CD4-positive, alpha-beta memory T cell (primary cell): ENCODE measurements around the gene EGF. TPM values are rescaled to one million over a fixed set of nuclear protein-coding genes. Genes with fewer than 3 reads are reported as not detected.
"Not testable (repeated sequence)": the region's sequence is repeated elsewhere in the genome, so short reads cannot be mapped to it uniquely, and the experiment has no call there.

Source experiments
- CTCF ChIA-PET: fragments of 350-600 bp; sonication (Branson Sonifier 250); formaldehyde crosslinking; loops from one replicate; lab custom pipeline; 2021; ENCODE audit warnings: inconsistent platforms; ENCODE audit not compliant: partially characterized antibody; lab: Charles Lee
- POLR2A ChIA-PET: fragments of 350-600 bp; sonication (Branson Sonifier 250); formaldehyde crosslinking; loops from one replicate; lab custom pipeline; 2021; ENCODE audit not compliant: partially characterized antibody; lab: Charles Lee
- DNase-seq, 5 donors: peaks; one replicate each; pipeline versions ENCODE4 v3.0.0 to v3.0.0-alpha.2; 2020 to 2022; ENCODE audit warnings: mixed read lengths in 1 of 5
- H3K27ac ChIP-seq: one replicate; pipeline ENCODE4 v1.7.0; 2013; ENCODE audit warnings: low read depth, low read length
- H3K27me3 ChIP-seq: 2 replicates; pipeline ENCODE4 v1.7.0; 2013; ENCODE audit warnings: mild to moderate bottlenecking, low read length, moderate library complexity; ENCODE audit not compliant: insufficient read depth
- H3K36me3 ChIP-seq: 2 replicates; pipeline ENCODE4 v1.7.0; 2013; ENCODE audit warnings: mild to moderate bottlenecking, low read length, moderate library complexity; ENCODE audit not compliant: insufficient read depth
- H3K4me1 ChIP-seq: 2 replicates; pipeline ENCODE4 v1.7.0; 2013; ENCODE audit warnings: mild to moderate bottlenecking, low read length, moderate library complexity; ENCODE audit not compliant: insufficient read depth
- H3K4me3 ChIP-seq, 2 donors: one replicate each; pipeline ENCODE4 v1.7.0; 2013; ENCODE audit warnings: low read length in 2 of 2, mild to moderate bottlenecking in 1 of 2
- H3K9me3 ChIP-seq, 2 donors: one replicate each; pipeline ENCODE4 v1.7.0; 2013; ENCODE audit warnings: low read length in 2 of 2, control low read depth in 1 of 2; ENCODE audit not compliant: control insufficient read depth in 1 of 2
- H3K27ac Mint-ChIP-seq, 7 donors: one replicate each; pipeline ENCODE4 v1.8.0; 2020 to 2021; ENCODE audit warnings: mixed read lengths in 7 of 7, mild to moderate bottlenecking in 6 of 7, inconsistent platforms in 3 of 7, moderate library complexity in 3 of 7
- H3K27me3 Mint-ChIP-seq, 2 donors: one replicate each; pipeline ENCODE4 v1.8.0; 2020 to 2021; ENCODE audit warnings: mixed read lengths in 2 of 2
- H3K36me3 Mint-ChIP-seq, 2 donors: one replicate each; pipeline ENCODE4 v1.8.0; 2020 to 2021; ENCODE audit warnings: mixed read lengths in 2 of 2, inconsistent platforms in 1 of 2, mild to moderate bottlenecking in 1 of 2
- H3K4me1 Mint-ChIP-seq, 4 donors: one replicate each; pipeline ENCODE4 v1.8.0; 2020 to 2021; ENCODE audit warnings: mixed read lengths in 4 of 4, mild to moderate bottlenecking in 1 of 4
- H3K4me3 Mint-ChIP-seq, 8 donors: one replicate each; pipeline ENCODE4 v1.8.0; 2020 to 2021; ENCODE audit warnings: mixed read lengths in 8 of 8, mild to moderate bottlenecking in 7 of 8, moderate library complexity in 6 of 8, inconsistent platforms in 3 of 8
- H3K9me3 Mint-ChIP-seq, 8 donors: one replicate each; pipeline ENCODE4 v1.8.0; 2020 to 2021; ENCODE audit warnings: mixed read lengths in 8 of 8, mild to moderate bottlenecking in 5 of 8, inconsistent platforms in 3 of 8, moderate library complexity in 1 of 8
- intact Hi-C: fragments of 100-400 bp; cut with micrococcal nuclease; formaldehyde crosslinking; loops from one replicate; pipeline ENCODE4 v1.15.1; 2023
- polyA plus RNA-seq, 2 donors: library from polyadenylated mRNA; unstranded; fragments of 300-500 nt; fragmentation: Illumina TruSeq; gene quantifications; one replicate each; pipeline ENCODE4 v1.2.3, GENCODE V29; 2021
- total RNA-seq, 2 experiments: library from RNA; stranded (reverse); gene quantifications; one replicate each; pipeline ENCODE4 v1.2.3, GENCODE V29; 2021

The EGF gene
- total and polyA plus RNA-seq, 4 experiments from 2014 or later = not detected

GRCh38 chr4:110032603-110033002, 119.9 kb downstream of the EGF start:
- POLR2A ChIA-PET = no interaction called here

GRCh38 chr4:110033355-110034025, 120.8 kb downstream of the EGF start:
- Histone ChIP-seq H3K4me1 (no peaks in the 10 kb centered on the region), H3K4me3 (no peak overlapping the region), H3K27ac (no peak overlapping the region), H3K9me3 (no peaks in the 10 kb centered on the region), H3K27me3 (no peaks in the 10 kb centered on the region), H3K36me3 (no peaks in the 10 kb centered on the region)
- CTCF ChIA-PET = interaction anchor here (0.8 to 1.4 kb wide), 2 partner anchors 16 to 20 kb away, joined by 3 to 9 read pairs; no protein-coding TSS in a partner anchor
- no peaks in the 10 kb centered on the region for H3K36me3 Mint-ChIP-seq
- POLR2A ChIA-PET = no interaction called here
- peaks cover 12 to 24% of the 10 kb centered on the region in 2 donors for H3K27me3 Mint-ChIP-seq
- no peak overlapping the region for H3K4me3 Mint-ChIP-seq
- peaks cover 0 to 2% (median 0%) of the 10 kb centered on the region in 8 donors for H3K9me3 Mint-ChIP-seq
- H3K27ac Mint-ChIP-seq = no peak overlapping the region
- intact Hi-C loops = no loop called here
- H3K4me1 Mint-ChIP-seq = peaks cover 0 to 2% (median 0%) of the 10 kb centered on the region in 4 donors
- no peak for DNase-seq

More at GRCh38 chr4:110032603-110033002, 119.9 kb downstream of the EGF start:
- H3K36me3 ChIP-seq = no peaks in the 10 kb centered on the region
- no peaks in the 10 kb centered on the region for H3K4me1 ChIP-seq
- CTCF ChIA-PET = no interaction called here
- H3K27ac ChIP-seq = no peak overlapping the region
- H3K27me3 ChIP-seq = no peaks in the 10 kb centered on the region
- peaks cover 0 to 2% (median 0%) of the 10 kb centered on the region in 8 donors for H3K9me3 Mint-ChIP-seq
- H3K36me3 Mint-ChIP-seq = no peaks in the 10 kb centered on the region
- DNase-seq = no peak
- no peak overlapping the region for H3K4me3 ChIP-seq
- peaks cover 12 to 24% of the 10 kb centered on the region in 2 donors for H3K27me3 Mint-ChIP-seq
- intact Hi-C loops = no loop called here
- no peaks in the 10 kb centered on the region for H3K9me3 ChIP-seq
- peaks cover 0 to 2% (median 0%) of the 10 kb centered on the region in 4 donors for H3K4me1 Mint-ChIP-seq
- no peak overlapping the region for H3K27ac Mint-ChIP-seq
- H3K4me3 Mint-ChIP-seq = no peak overlapping the region

DNA sequence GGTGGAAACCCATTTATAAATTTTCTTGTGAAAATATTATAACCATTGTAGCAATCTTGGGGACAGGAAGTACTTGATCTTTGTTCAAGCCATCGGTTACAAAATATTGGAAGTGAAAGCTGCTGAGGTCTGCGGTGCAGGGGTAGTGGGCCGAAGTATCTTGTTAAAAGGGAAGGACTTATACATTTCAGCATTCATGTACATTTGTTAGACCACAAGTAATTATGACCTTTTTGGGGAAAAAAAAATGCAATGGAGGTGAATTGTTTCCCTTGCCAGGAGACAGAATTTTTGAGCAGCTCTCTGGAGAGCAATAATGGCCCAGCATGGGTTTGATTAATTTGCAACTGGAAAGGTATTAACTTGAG, 121.3 kb downstream of the EGF start:
- peaks cover 12 to 24% of the 10 kb centered on the region in 2 donors for H3K27me3 Mint-ChIP-seq
- POLR2A ChIA-PET = no interaction called here

DNA sequence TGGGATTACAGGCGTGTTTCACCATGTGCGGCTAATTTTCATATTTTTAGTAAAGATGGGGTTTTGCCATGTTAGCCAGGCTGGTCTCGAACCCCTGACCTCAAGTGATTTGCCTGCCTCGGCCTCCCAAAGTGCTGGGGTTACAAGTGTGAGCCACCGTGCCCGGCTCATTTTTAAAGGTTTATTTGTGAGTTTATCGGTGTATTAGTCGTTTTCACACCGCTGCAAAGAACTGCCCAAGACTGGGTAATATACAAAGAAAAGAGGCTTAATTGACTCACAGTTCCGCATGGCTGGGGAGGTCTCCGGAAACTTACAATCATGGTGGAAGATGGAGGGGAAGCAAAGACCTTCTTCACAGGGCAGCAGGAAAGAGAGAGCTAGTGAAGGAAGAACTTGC, 126.5 kb downstream of the EGF start:
- H3K27me3 ChIP-seq, H3K4me1 Mint-ChIP-seq, H3K9me3 ChIP-seq, DNase-seq, intact Hi-C loops, H3K27ac ChIP-seq, H3K4me3 Mint-ChIP-seq, POLR2A ChIA-PET, H3K9me3 Mint-ChIP-seq, H3K36me3 ChIP-seq, H3K4me3 ChIP-seq, H3K36me3 Mint-ChIP-seq, H3K4me1 ChIP-seq: not testable (repeated sequence)
- H3K27me3 Mint-ChIP-seq = peaks cover 6 to 24% of the 10 kb centered on the region in 2 donors
- CTCF ChIA-PET = interaction anchor here (0.8 to 3.4 kb wide), 3 partner anchors 10 to 473 kb away, joined by 3 to 15 read pairs (median 4); no protein-coding TSS in a partner anchor
- H3K27ac Mint-ChIP-seq = peak overlapping the region in 1 of 7 donors; percentile 20

More for the DNA sequence above, 121.3 kb downstream of the EGF start:
- H3K27ac ChIP-seq = no peak overlapping the region
- H3K36me3 ChIP-seq = no peaks in the 10 kb centered on the region
- H3K27ac Mint-ChIP-seq = peak overlapping the region in 1 of 7 donors; percentile 19
- H3K36me3 Mint-ChIP-seq = no peaks in the 10 kb centered on the region
- H3K4me1 ChIP-seq = no peaks in the 10 kb centered on the region
- H3K27me3 ChIP-seq = no peaks in the 10 kb centered on the region
- peaks cover 0 to 2% (median 0%) of the 10 kb centered on the region in 4 donors for H3K4me1 Mint-ChIP-seq
- peaks cover 0 to 2% (median 0%) of the 10 kb centered on the region in 8 donors for H3K9me3 Mint-ChIP-seq
- H3K4me3 Mint-ChIP-seq = no peak overlapping the region
- no peak for DNase-seq
- intact Hi-C loops = no loop called here
- no peaks in the 10 kb centered on the region for H3K9me3 ChIP-seq
- no peak overlapping the region for H3K4me3 ChIP-seq
- CTCF ChIA-PET = interaction anchor here (0.8 to 1.4 kb wide), 2 partner anchors 16 to 20 kb away, joined by 3 to 9 read pairs; no protein-coding TSS in a partner anchor

- no peaks in the 10 kb centered on the region for H3K36me3 Mint-ChIP-seq
- no peaks in the 10 kb centered on the region for H3K4me1 Mint-ChIP-seq
- Histone ChIP-seq H3K27ac (no peak overlapping the region), H3K27me3 (no peaks in the 10 kb centered on the region), H3K4me3 (no peak overlapping the region), H3K36me3 (no peaks in the 10 kb centered on the region), H3K9me3 (no peaks in the 10 kb centered on the region), H3K4me1 (no peaks in the 10 kb centered on the region)
- no peak for DNase-seq
- no peaks in the 10 kb centered on the region for H3K9me3 Mint-ChIP-seq
- intact Hi-C loops = no loop called here
- H3K27ac Mint-ChIP-seq = peak overlapping the region in 1 of 7 donors; percentile 17
- CTCF ChIA-PET = interaction anchor here (0.9 to 3.4 kb wide), 4 partner anchors 8 to 18 kb away, joined by 4 to 15 read pairs (median 5); no protein-coding TSS in a partner anchor
- H3K4me3 Mint-ChIP-seq = no peak overlapping the region
- POLR2A ChIA-PET = no interaction called here
- H3K27me3 Mint-ChIP-seq = peaks cover 2 to 9% of the 10 kb centered on the region in 2 donors
Measured at GRCh38 chr4:110041735-110042134, 129.1 kb downstream of the EGF start.

DNA sequence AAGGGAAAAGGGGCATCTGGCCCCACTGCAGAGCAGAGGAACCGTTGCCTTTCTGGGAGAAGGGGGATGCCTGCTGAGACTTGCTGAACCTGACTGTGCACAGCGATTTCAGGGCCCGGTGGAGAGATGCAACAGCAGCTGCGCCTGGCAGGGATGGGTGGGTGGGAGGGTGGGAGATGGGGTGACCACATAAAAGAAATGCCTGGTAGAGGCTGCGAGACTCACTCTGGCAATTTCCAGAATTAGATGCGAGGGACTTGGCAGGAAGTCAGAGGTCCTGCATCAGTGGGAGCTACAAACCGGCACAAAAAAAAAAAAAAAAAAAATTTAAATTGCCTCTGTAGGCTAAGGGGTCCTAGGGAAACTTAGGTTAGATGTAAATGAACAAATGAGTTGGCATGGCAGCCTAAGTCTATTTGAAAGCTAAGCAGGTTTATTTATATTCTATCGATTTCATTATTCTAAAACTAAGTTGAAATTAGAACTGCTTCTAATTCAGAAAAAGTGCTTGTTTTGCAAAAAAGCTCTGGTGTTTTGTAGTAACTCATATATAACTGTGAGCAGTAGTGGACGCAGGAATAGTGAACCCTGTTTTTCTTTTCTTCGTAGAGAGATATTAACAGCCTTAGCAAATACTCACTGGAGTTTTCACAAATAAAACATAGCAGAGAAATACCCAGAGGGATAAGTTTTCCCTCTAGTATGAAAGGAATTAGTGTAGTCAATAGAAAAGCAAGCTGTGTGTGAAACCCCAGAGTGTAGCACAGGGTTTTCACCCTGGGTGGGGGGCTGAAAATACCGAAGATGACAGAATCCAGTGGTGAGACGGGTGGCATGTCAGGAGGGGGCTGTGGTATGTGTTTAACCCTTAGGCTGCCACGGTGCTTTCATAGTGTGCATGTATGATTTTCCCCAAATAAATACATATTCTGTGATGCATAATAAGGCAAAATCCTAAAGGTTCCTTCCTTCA, 130.1 kb downstream of the EGF start:
- Mint-ChIP-seq H3K4me3 (no peak overlapping the region), H3K27me3 (peaks cover 0 to 9% of the 10 kb centered on the region in 2 donors), H3K9me3 (no peaks in the 10 kb centered on the region), H3K36me3 (no peaks in the 10 kb centered on the region), H3K27ac (no peak overlapping the region), H3K4me1 (no peaks in the 10 kb centered on the region)
- no peak for DNase-seq
- CTCF ChIA-PET = interaction anchor here (0.9 to 2.0 kb wide), 4 partner anchors 8 to 468 kb away, joined by 3 to 5 read pairs (median 4); no protein-coding TSS in a partner anchor
- intact Hi-C loops = no loop called here
- Histone ChIP-seq H3K27me3 (no peaks in the 10 kb centered on the region), H3K27ac (no peak overlapping the region), H3K4me3 (no peak overlapping the region), H3K9me3 (no peaks in the 10 kb centered on the region), H3K36me3 (no peaks in the 10 kb centered on the region), H3K4me1 (no peaks in the 10 kb centered on the region)
- POLR2A ChIA-PET = interaction anchor here (0.6 kb wide), 1 partner anchor 18 kb away, joined by 3 read pairs; no protein-coding TSS in a partner anchor
